Liver (tissue), 9 donors: ENCODE data around the gene SLC12A8. TPM values are rescaled to one million over a fixed set of nuclear protein-coding genes. Genes with fewer than 3 reads are reported as not detected.

Source experiments
- DNase-seq: peaks from one replicate; pipeline ENCODE4 v3.0.0-alpha.2; 2017; ENCODE audit warnings: low spot score
- H3K27ac ChIP-seq, 2 donors: one replicate each; pipeline ENCODE4 v1.7.0; 2013; ENCODE audit warnings: inconsistent platforms in 2 of 2, low read length in 2 of 2, control low read depth in 1 of 2, low read depth in 1 of 2, mild to moderate bottlenecking in 1 of 2
- H3K27me3 ChIP-seq, 4 donors: one replicate each; pipeline versions ENCODE4 v1.6.1 to v1.7.0; 2013; ENCODE audit warnings: low read length in 3 of 4, inconsistent platforms in 1 of 4, mild to moderate bottlenecking in 1 of 4, moderate library complexity in 1 of 4; ENCODE audit not compliant: control insufficient read depth in 4 of 4, insufficient read depth in 4 of 4
- H3K36me3 ChIP-seq, 4 donors: one replicate each; pipeline versions ENCODE4 v1.6.1 to v1.7.0; 2013; ENCODE audit warnings: low read length in 3 of 4, mild to moderate bottlenecking in 3 of 4, low read depth in 1 of 4, moderate library complexity in 1 of 4; ENCODE audit not compliant: control insufficient read depth in 4 of 4, insufficient read depth in 3 of 4
- H3K4me1 ChIP-seq, 4 donors: one replicate each; pipeline versions ENCODE4 v1.6.1 to v1.7.0; 2013; ENCODE audit warnings: low read length in 3 of 4, mild to moderate bottlenecking in 3 of 4, moderate library complexity in 1 of 4; ENCODE audit not compliant: control insufficient read depth in 4 of 4, insufficient read depth in 4 of 4
- H3K4me3 ChIP-seq, 3 donors: one replicate each; pipeline versions ENCODE4 v1.6.1 to v1.7.0; 2013; ENCODE audit warnings: low read length in 3 of 3, control low read depth in 1 of 3, low read depth in 1 of 3, mild to moderate bottlenecking in 1 of 3
- H3K9ac ChIP-seq, 2 donors: one replicate each; pipeline ENCODE4 v1.7.0; 2013; ENCODE audit warnings: low read length in 2 of 2, mild to moderate bottlenecking in 2 of 2, moderate library complexity in 2 of 2, control low read depth in 1 of 2, low read depth in 1 of 2
- H3K9me3 ChIP-seq, 4 donors: one replicate each; pipeline versions ENCODE4 v1.6.1 to v1.7.0; 2013; ENCODE audit warnings: low read length in 3 of 4; ENCODE audit not compliant: control insufficient read depth in 4 of 4
- FOXA1 ChIP-seq: IDR thresholded peaks from 2 replicates; pipeline ENCODE4 v1.6.1; 2016; ENCODE audit warnings: antibody characterized with exemption
- FOXA2 ChIP-seq: IDR thresholded peaks from 2 replicates; pipeline ENCODE4 v1.6.1; 2016; ENCODE audit warnings: antibody characterized with exemption
- GABPA ChIP-seq, 2 donors: IDR thresholded peaks in 1 of 2; conservative IDR thresholded peaks in 1 of 2; 2 replicates each; pipeline ENCODE4 v1.6.1; 2016; ENCODE audit warnings: antibody characterized with exemption in 2 of 2, mild to moderate bottlenecking in 1 of 2, moderate library complexity in 1 of 2
- HNF4G ChIP-seq: IDR thresholded peaks from 2 replicates; pipeline ENCODE4 v1.6.1; 2016; ENCODE audit warnings: antibody characterized with exemption
- JUND ChIP-seq, 2 donors: IDR thresholded peaks; 2 replicates each; pipeline ENCODE4 v1.6.1; 2016; ENCODE audit warnings: antibody characterized with exemption in 2 of 2
- SP1 ChIP-seq: IDR thresholded peaks from 2 replicates; pipeline ENCODE4 v1.6.1; 2018; ENCODE audit warnings: antibody characterized with exemption, mild to moderate bottlenecking
- TAF1 ChIP-seq: conservative IDR thresholded peaks from 2 replicates; pipeline ENCODE4 v1.6.1; 2016; ENCODE audit warnings: antibody characterized with exemption, mild to moderate bottlenecking
- YY1 ChIP-seq: IDR thresholded peaks from 2 replicates; pipeline ENCODE4 v1.6.1; 2016; ENCODE audit warnings: antibody characterized with exemption, mild to moderate bottlenecking
- WGBS: extraction: QIAGEN DNeasy Blood & Tissue Kit; methylation state at CpG from one replicate; pipeline ENCODE4 v1.1.7; 2013; 5-methylcytosine and 5-hydroxymethylcytosine counted together
- polyA plus RNA-seq, 2 donors: library from polyadenylated mRNA; stranded (reverse) in 1 of 2; unstranded in 1 of 2; fragments of 200-250 nt in 1 of 2; fragments of >200 nt in 1 of 2; fragmentation: Nextera tagmentation in 1 of 2; extraction: Ambion mirVana in 1 of 2; gene quantifications; one replicate each; pipeline versions ENCODE4 v1.2.1 to v1.2.3, GENCODE V29; 2013 to 2015
- total RNA-seq, 2 donors: library from RNA; depleted of rRNA; stranded (reverse); fragments of >200 nt; gene quantifications; one replicate each; pipeline ENCODE4 v1.2.3, GENCODE V29; 2014
- TF ChIP-seq, protein P1 (sequence below): IDR thresholded peaks from 2 replicates; pipeline ENCODE4 v1.6.1; 2016; ENCODE audit warnings: antibody characterized with exemption, mild to moderate bottlenecking
- TF ChIP-seq, protein P2 (sequence below): IDR thresholded peaks from 2 replicates; pipeline ENCODE4 v1.6.1; 2016; ENCODE audit warnings: antibody characterized with exemption
- TF ChIP-seq, protein P3 (sequence below): IDR thresholded peaks from 2 replicates; pipeline ENCODE4 v1.6.1; 2016; ENCODE audit warnings: antibody characterized with exemption
- donor health status: healthy.
- donor health status: healthy.
- donor health status: healthy.
- donor health status: healthy.
- donor health status: healthy.

Gene SLC12A8
- total and polyA plus RNA-seq, 4 donors, result 2.7 to 20.3 (median 5.5) TPM

DNA sequence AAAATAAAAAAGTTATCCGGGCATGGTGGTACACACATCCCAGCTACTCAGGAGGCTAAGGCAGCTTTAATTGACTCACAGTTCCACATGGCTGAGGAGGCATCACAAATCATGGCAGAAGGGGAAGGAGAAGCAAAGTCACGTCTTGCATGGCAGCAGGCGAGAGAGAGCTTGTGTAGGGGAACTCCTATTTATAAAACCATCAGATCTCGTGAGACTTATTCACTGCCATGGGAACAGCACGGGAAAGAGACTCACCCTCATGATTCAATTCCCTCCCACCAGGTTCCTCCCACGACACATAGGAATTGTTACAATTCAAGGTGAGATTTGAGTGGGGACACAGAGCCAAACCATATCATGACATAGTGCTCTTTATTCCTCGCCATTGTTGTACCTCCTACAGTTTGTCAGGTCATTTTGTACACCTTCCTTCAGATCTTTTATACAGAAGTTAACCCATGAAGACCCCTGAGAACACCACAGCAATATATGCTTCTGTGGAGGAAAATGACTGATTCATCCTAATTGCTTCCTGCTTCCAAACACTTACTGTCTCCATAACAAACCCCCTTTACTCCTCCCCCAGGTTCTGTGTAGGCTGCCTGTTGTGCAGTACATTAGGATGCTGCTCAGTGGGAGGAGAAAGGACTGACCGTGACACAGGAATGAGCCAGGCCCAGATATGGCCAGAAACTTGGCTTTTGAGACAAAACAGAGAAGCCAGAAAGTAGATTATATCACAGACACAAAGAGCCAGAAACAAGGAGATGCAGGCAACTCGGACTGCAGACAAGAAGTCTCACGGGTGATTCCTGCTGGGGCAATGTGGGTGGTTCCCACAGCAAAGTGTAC, 88.9 kb downstream of the SLC12A8 start:
- WGBS, result 92% methylated on average over 10 of the region's 10 CpGs
- DNase-seq, result no peak
- Histone ChIP-seq H3K27ac (no peak overlapping the region), H3K4me3 (no peak overlapping the region), H3K9me3 (no peaks in the 10 kb centered on the region), H3K9ac (no peak overlapping the region), H3K27me3 (no peaks in the 10 kb centered on the region), H3K4me1 (no peaks in the 10 kb centered on the region), H3K36me3 (peaks cover 0 to 3% (median 0%) of the 10 kb centered on the region in 4 donors)
- TF ChIP-seq FOXA1, result no peak
- TF ChIP-seq JUND (IDR thresholded peaks at IDR 0.05), result no peak
- TF ChIP-seq, protein P1, sequence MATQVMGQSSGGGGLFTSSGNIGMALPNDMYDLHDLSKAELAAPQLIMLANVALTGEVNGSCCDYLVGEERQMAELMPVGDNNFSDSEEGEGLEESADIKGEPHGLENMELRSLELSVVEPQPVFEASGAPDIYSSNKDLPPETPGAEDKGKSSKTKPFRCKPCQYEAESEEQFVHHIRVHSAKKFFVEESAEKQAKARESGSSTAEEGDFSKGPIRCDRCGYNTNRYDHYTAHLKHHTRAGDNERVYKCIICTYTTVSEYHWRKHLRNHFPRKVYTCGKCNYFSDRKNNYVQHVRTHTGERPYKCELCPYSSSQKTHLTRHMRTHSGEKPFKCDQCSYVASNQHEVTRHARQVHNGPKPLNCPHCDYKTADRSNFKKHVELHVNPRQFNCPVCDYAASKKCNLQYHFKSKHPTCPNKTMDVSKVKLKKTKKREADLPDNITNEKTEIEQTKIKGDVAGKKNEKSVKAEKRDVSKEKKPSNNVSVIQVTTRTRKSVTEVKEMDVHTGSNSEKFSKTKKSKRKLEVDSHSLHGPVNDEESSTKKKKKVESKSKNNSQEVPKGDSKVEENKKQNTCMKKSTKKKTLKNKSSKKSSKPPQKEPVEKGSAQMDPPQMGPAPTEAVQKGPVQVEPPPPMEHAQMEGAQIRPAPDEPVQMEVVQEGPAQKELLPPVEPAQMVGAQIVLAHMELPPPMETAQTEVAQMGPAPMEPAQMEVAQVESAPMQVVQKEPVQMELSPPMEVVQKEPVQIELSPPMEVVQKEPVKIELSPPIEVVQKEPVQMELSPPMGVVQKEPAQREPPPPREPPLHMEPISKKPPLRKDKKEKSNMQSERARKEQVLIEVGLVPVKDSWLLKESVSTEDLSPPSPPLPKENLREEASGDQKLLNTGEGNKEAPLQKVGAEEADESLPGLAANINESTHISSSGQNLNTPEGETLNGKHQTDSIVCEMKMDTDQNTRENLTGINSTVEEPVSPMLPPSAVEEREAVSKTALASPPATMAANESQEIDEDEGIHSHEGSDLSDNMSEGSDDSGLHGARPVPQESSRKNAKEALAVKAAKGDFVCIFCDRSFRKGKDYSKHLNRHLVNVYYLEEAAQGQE, result no peak
- no peak for TF ChIP-seq TAF1

- TF ChIP-seq JUND (IDR thresholded peaks at IDR 0.05), result no peak
- TF ChIP-seq, protein P1, result no peak
- no peak for TF ChIP-seq TAF1
- no peak for TF ChIP-seq GABPA (IDR thresholded peaks at IDR 0.05 in 1 of 2, conservative IDR thresholded peaks at IDR 0.05 in 1 of 2)
- TF ChIP-seq, protein P2, sequence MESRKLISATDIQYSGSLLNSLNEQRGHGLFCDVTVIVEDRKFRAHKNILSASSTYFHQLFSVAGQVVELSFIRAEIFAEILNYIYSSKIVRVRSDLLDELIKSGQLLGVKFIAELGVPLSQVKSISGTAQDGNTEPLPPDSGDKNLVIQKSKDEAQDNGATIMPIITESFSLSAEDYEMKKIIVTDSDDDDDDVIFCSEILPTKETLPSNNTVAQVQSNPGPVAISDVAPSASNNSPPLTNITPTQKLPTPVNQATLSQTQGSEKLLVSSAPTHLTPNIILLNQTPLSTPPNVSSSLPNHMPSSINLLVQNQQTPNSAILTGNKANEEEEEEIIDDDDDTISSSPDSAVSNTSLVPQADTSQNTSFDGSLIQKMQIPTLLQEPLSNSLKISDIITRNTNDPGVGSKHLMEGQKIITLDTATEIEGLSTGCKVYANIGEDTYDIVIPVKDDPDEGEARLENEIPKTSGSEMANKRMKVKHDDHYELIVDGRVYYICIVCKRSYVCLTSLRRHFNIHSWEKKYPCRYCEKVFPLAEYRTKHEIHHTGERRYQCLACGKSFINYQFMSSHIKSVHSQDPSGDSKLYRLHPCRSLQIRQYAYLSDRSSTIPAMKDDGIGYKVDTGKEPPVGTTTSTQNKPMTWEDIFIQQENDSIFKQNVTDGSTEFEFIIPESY, result no peak
- no peak for TF ChIP-seq FOXA2
- TF ChIP-seq YY1, result no peak
- no peak for TF ChIP-seq SP1
- no peak for TF ChIP-seq HNF4G
- TF ChIP-seq, protein P3, sequence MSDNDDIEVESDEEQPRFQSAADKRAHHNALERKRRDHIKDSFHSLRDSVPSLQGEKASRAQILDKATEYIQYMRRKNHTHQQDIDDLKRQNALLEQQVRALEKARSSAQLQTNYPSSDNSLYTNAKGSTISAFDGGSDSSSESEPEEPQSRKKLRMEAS, result no peak
- TF ChIP-seq FOXA1, result no peak
- peaks cover 0 to 3% (median 0%) of the 10 kb centered on the region in 4 donors for H3K36me3 ChIP-seq
- 70% methylated on average over 8 of the region's 8 CpGs for WGBS
- no peaks in the 10 kb centered on the region for H3K27me3 ChIP-seq
- H3K4me1 ChIP-seq, result peaks cover 0 to 3% (median 1%) of the 10 kb centered on the region in 4 donors
- no peak overlapping the region for H3K4me3 ChIP-seq
- DNase-seq, result no peak
- no peaks in the 10 kb centered on the region for H3K9me3 ChIP-seq
- H3K27ac ChIP-seq, result no peak overlapping the region
- no peak overlapping the region for H3K9ac ChIP-seq
These were observed 91.1 kb downstream of the SLC12A8 start for GRCh38 chr3:125121246-125122010.
